ENCODE results near the gene BTBD19. TPM values are rescaled to one million over a fixed set of nuclear protein-coding genes. Genes with fewer than 3 reads are reported as not detected.

Gene BTBD19
- total and polyA plus RNA-seq, 9 of the 15 experiments (the other 6 are each of a cell fraction or from before 2014, with no cell fraction given) = 0.22 to 2.0 (median 0.95) TPM

DNA sequence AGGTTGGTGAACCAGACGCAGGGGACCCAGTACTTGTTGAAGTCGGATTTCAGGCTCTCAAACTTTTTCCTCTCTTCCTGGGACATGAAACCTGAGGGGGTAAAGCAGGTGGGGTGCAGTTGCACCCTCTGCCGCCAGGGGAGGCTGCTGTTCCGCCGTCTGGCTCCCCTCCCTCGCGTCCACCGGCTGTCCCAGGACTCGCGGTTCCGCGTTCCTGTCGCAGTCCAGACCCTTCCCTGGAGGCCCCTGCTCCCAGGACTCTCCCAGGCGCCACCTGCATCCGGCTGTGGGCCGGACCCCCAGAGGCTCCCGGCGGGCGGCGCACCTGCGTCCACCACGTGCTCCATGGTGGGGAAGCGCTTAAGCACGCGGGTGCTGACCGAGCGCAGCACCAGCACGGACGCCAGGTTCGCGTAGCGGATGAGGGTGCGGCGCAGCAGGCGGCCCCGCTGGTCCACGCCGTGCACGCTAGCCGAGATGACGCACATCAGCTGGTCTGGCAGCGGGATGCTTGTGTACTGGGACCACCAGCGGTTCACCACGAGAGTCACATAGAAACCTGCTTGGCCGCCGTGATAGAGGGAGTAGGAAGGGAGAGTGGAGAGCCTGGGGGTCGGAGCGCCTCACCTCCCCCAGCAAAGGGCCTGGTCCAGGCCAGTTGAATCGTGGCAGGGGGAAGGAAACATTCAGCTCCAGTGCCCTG lies 22.0 kb upstream of the BTBD19 start (continued):
- TF ChIP-seq ETS2 (tag; IDR thresholded peaks at IDR 0.05; ENCODE audit: borderline replicate concordance, poor library complexity, severe bottlenecking) (no peak), EWSR1 (IDR thresholded peaks at IDR 0.05; ENCODE audit: borderline replicate concordance, low read depth, partially characterized antibody) (no peak), MCM7 (IDR thresholded peaks at IDR 0.05) (no peak), ZNF324 (CRISPR knock-in tag; IDR thresholded peaks at IDR 0.05) (no peak), CAMTA2 (CRISPR knock-in tag; conservative IDR thresholded peaks at IDR 0.05) (no peak), ZBTB9 (CRISPR knock-in tag; IDR thresholded peaks at IDR 0.05) (no peak), RCOR1 (IDR thresholded peaks at IDR 0.05; ENCODE audit: borderline replicate concordance in 1 of 2, low read depth in 2 of 2, low read length in 2 of 2) (0 out of 4 replicates have a peak, but pooled peaks of 1 of the 2 experiments have one; percentile 11), MECOM (CRISPR knock-in tag; IDR thresholded peaks at IDR 0.05) (no peak), ETV5 (CRISPR knock-in tag; IDR thresholded peaks at IDR 0.05; ENCODE audit: low read depth) (no peak), ZNF384 (IDR thresholded peaks at IDR 0.05; ENCODE audit: low read depth, low read length) (no peak), CBFA2T3 (IDR thresholded peaks at IDR 0.05) (no peak), MYC (IDR thresholded peaks at IDR 0.05; ENCODE audit: low read depth, low read length) (peak; percentile 70; the same call in 1 of the 2 replicates), MYC (CRISPR knock-in tag; IDR thresholded peaks at IDR 0.05; ENCODE audit: borderline replicate concordance, low read depth) (no peak), ZNF583 (CRISPR knock-in tag; IDR thresholded peaks at IDR 0.05) (no peak), TOE1 (IDR thresholded peaks at IDR 0.05; ENCODE audit: borderline replicate concordance) (no peak), TOE1 (CRISPR knock-in tag; IDR thresholded peaks at IDR 0.05; ENCODE audit: borderline replicate concordance, low read depth) (no peak), ZNF224 (CRISPR knock-in tag; IDR thresholded peaks at IDR 0.05) (no peak)

All from K562 (cell line).